Urinary bladder (tissue), 4 donors: ENCODE data around the gene CHCHD1. TPM values are rescaled to one million over a fixed set of nuclear protein-coding genes. Genes with fewer than 3 reads are reported as not detected.
"Not testable (repeated sequence)": the region's sequence is repeated elsewhere in the genome, so short reads cannot be mapped to it uniquely, and the experiment has no call there.

ENCODE experiments used
- DNase-seq: peaks from one replicate; pipeline ENCODE4 v3.0.0-alpha.2; 2015; ENCODE audit errors: extremely low spot score
- H3K27ac ChIP-seq: one replicate; pipeline ENCODE4 v1.5.1; 2013; ENCODE audit warnings: low read depth, mild to moderate bottlenecking, moderate library complexity
- H3K36me3 ChIP-seq: one replicate; pipeline ENCODE4 v1.6.1; 2013; ENCODE audit warnings: mild to moderate bottlenecking, moderate library complexity; ENCODE audit not compliant: insufficient read depth
- H3K4me1 ChIP-seq: one replicate; pipeline ENCODE4 v1.6.1; 2013; ENCODE audit warnings: mild to moderate bottlenecking, moderate library complexity; ENCODE audit not compliant: insufficient read depth
- H3K4me3 ChIP-seq: one replicate; pipeline ENCODE4 v1.5.1; 2013; ENCODE audit warnings: low read depth, low read length
- WGBS: extraction: QIAGEN DNeasy Blood & Tissue Kit; methylation state at CpG from one replicate; pipeline ENCODE4 v1.1.7; 2013; 5-methylcytosine and 5-hydroxymethylcytosine counted together
- polyA plus RNA-seq: library from polyadenylated mRNA; stranded (reverse); fragments of 200-250 nt; gene quantifications from one replicate; pipeline ENCODE4 v1.2.3, GENCODE V29; 2013
- total RNA-seq: library from RNA; depleted of rRNA; stranded (reverse); fragments of >200 nt; gene quantifications from one replicate; pipeline ENCODE4 v1.2.3, GENCODE V29; 2014
- donor health status: healthy with polysubstance abuse.
- donor health status: healthy.

Gene CHCHD1
- total and polyA plus RNA-seq, 2 donors = 17.0 to 46.9 TPM

GRCh38 chr10:73779018-73779417 is 2.8 kb upstream of the CHCHD1 start:
- 91% methylated on average over 5 of the region's 5 CpGs for WGBS
- no peak for DNase-seq
- Histone ChIP-seq H3K27ac (no peak overlapping the region), H3K4me3 (no peak overlapping the region), H3K4me1 (no peaks in the 10 kb centered on the region), H3K36me3 (peaks cover 2% of the 10 kb centered on the region)

- peaks cover 2% of the 10 kb centered on the region for H3K36me3 ChIP-seq
- no peaks in the 10 kb centered on the region for H3K4me1 ChIP-seq
- WGBS = 72% methylated on average over 3 of the region's 3 CpGs
- DNase-seq = no peak
- no peak overlapping the region for H3K27ac ChIP-seq
- no peak overlapping the region for H3K4me3 ChIP-seq
These were observed 2.2 kb upstream of the CHCHD1 start for GRCh38 chr10:73779539-73780197.

GRCh38 chr10:73780301-73780700 is 1.5 kb upstream of the CHCHD1 start:
- Histone ChIP-seq H3K27ac (no peak overlapping the region), H3K4me3 (no peak overlapping the region), H3K36me3 (peaks cover 2% of the 10 kb centered on the region), H3K4me1 (no peaks in the 10 kb centered on the region)
- DNase-seq = no peak
- WGBS = 71% methylated on average over 5 of the region's 5 CpGs

- WGBS = 27% methylated on average over 11 of the region's 11 CpGs
- Histone ChIP-seq H3K36me3 (peaks cover 2% of the 10 kb centered on the region), H3K27ac (no peak overlapping the region), H3K4me1 (no peaks in the 10 kb centered on the region), H3K4me3 (peak overlapping the region; percentile 77)
- no peak for DNase-seq
These were observed 882 bp upstream of the CHCHD1 start for GRCh38 chr10:73780966-73781365.

GRCh38 chr10:73781548-73781878 is 335 bp upstream of the CHCHD1 start:
- Histone ChIP-seq H3K4me1 (no peaks in the 10 kb centered on the region), H3K36me3 (peaks cover 2% of the 10 kb centered on the region), H3K27ac (peak overlapping the region; percentile 87), H3K4me3 (peak overlapping the region; percentile 77)
- no peak for DNase-seq
- WGBS = under 1% methylated on average over 14 of the region's 14 CpGs

- Histone ChIP-seq H3K4me3 (peak overlapping the region; percentile 77), H3K27ac (no peak overlapping the region), H3K36me3 (peaks cover 2% of the 10 kb centered on the region), H3K4me1 (no peaks in the 10 kb centered on the region)
- WGBS = 49% methylated on average over 2 of the region's 2 CpGs
- DNase-seq = no peak
These were observed 869 bp downstream of the CHCHD1 start for GRCh38 chr10:73782749-73783085.

- DNase-seq = peak; percentile 97
- under 1% methylated on average over 36 of the region's 36 CpGs for WGBS
- peaks cover 4% of the 10 kb centered on the region for H3K36me3 ChIP-seq
- H3K4me1 ChIP-seq = peaks cover 1% of the 10 kb centered on the region
- peak within 1 kb of the TSS; percentile 87 for H3K27ac ChIP-seq
- H3K4me3 ChIP-seq = peak within 1 kb of the TSS; percentile 99
These were observed 3.4 kb downstream of the CHCHD1 start, which contains the start of gene ZSWIM8 for GRCh38 chr10:73785211-73785720. Gene ZSWIM8, plus strand, starts transcription at chr10:73785606. Its CDS starts 273 bp downstream, at chr10:73785879.

- Histone ChIP-seq H3K36me3 (peaks cover 6% of the 10 kb centered on the region), H3K4me1 (peaks cover 1% of the 10 kb centered on the region), H3K4me3 (peak overlapping the region; percentile 99), H3K27ac (peak overlapping the region; percentile 87)
- DNase-seq = no peak
- under 1% methylated on average over 54 of the region's 54 CpGs for WGBS
These were observed 4.1 kb downstream of the CHCHD1 start for GRCh38 chr10:73785721-73786511.

- 6% methylated on average over 2 of the region's 2 CpGs for WGBS
- H3K27ac ChIP-seq = no peak overlapping the region
- no peak for DNase-seq
- peak overlapping the region; percentile 99 for H3K4me3 ChIP-seq
- H3K4me1 ChIP-seq = peaks cover 1% of the 10 kb centered on the region
- H3K36me3 ChIP-seq = peaks cover 6% of the 10 kb centered on the region
These were observed 4.7 kb downstream of the CHCHD1 start for GRCh38 chr10:73786512-73786885.

- not testable (repeated sequence) for H3K4me3 ChIP-seq, DNase-seq, H3K4me1 ChIP-seq, H3K36me3 ChIP-seq, H3K27ac ChIP-seq
- 86% methylated on average over 21 of the region's 21 CpGs for WGBS
These were observed 5.4 kb downstream of the CHCHD1 start for GRCh38 chr10:73787031-73787800.

- DNase-seq = no peak
- Histone ChIP-seq H3K27ac (no peak overlapping the region), H3K4me1 (peaks cover 1% of the 10 kb centered on the region), H3K36me3 (peaks cover 6% of the 10 kb centered on the region), H3K4me3 (no peak overlapping the region)
- 89% methylated on average over 17 of the region's 17 CpGs for WGBS
These were observed 7.2 kb downstream of the CHCHD1 start for GRCh38 chr10:73788864-73789658.

- H3K36me3 ChIP-seq = peaks cover 6% of the 10 kb centered on the region
- H3K4me1 ChIP-seq = peaks cover 1% of the 10 kb centered on the region
- no peak overlapping the region for H3K27ac ChIP-seq
- no peak overlapping the region for H3K4me3 ChIP-seq
- DNase-seq = no peak
- 88% methylated on average over 10 of the region's 10 CpGs for WGBS
These were observed 7.8 kb downstream of the CHCHD1 start for GRCh38 chr10:73789659-73790055.
